Activated B cell treated with CpG ODN at 0.5 μM for 24 hours (primary cell): ENCODE results near the gene ZNF266. TPM values are rescaled to one million over a fixed set of nuclear protein-coding genes. Genes with fewer than 3 reads are reported as not detected.

ENCODE experiments used
- ATAC-seq: fragments of 200-7000 bp; cut with Tn5 transposase; one replicate; pipeline ENCODE4 v1.10.0; 2021; ENCODE audit warnings: low read depth, mild to moderate bottlenecking, moderate library complexity
- CTCF ChIA-PET: fragments of 350-600 bp; sonication (Branson Sonifier 250); formaldehyde crosslinking; loops from one replicate; lab custom pipeline; 2021; ENCODE audit warnings: antibody characterized with exemption; lab: Charles Lee
- POLR2A ChIA-PET: fragments of 350-600 bp; sonication (Branson Sonifier 250); formaldehyde crosslinking; loops from one replicate; lab custom pipeline; 2021; ENCODE audit warnings: antibody characterized with exemption; lab: Charles Lee
- DNase-seq: peaks from one replicate; pipeline ENCODE4 v3.0.0; 2022
- H3K27ac Mint-ChIP-seq: one replicate; pipeline ENCODE4 v1.8.0; 2020; ENCODE audit warnings: mixed read lengths
- H3K27me3 Mint-ChIP-seq: one replicate; pipeline ENCODE4 v1.8.0; 2021; ENCODE audit warnings: mixed read lengths
- H3K36me3 Mint-ChIP-seq: one replicate; pipeline ENCODE4 v1.8.0; 2021; ENCODE audit warnings: low read depth, mixed read lengths
- H3K4me1 Mint-ChIP-seq: one replicate; pipeline ENCODE4 v1.8.0; 2021; ENCODE audit warnings: mixed read lengths
- H3K4me3 Mint-ChIP-seq: one replicate; pipeline ENCODE4 v1.8.0; 2020; ENCODE audit warnings: mild to moderate bottlenecking, mixed read lengths
- H3K9me3 Mint-ChIP-seq: one replicate; pipeline ENCODE4 v1.8.0; 2020; ENCODE audit warnings: mixed read lengths
- intact Hi-C: fragments of 100-400 bp; cut with micrococcal nuclease; formaldehyde crosslinking; loops from one replicate; pipeline ENCODE4 v1.15.1; 2024
- total RNA-seq: library from RNA; stranded (reverse); gene quantifications from 2 replicates; pipeline ENCODE4 v1.2.3, GENCODE V29; 2022
- TF ChIP-seq, protein P1 (sequence below): fragments of 200-600 bp; IDR thresholded peaks from one replicate; pipeline ENCODE4 v1.8.0; 2022; ENCODE audit warnings: antibody characterized with exemption, mild to moderate bottlenecking

Gene ZNF266
- total RNA-seq, 1 donor from 2014 or later = 50.3 TPM

DNA sequence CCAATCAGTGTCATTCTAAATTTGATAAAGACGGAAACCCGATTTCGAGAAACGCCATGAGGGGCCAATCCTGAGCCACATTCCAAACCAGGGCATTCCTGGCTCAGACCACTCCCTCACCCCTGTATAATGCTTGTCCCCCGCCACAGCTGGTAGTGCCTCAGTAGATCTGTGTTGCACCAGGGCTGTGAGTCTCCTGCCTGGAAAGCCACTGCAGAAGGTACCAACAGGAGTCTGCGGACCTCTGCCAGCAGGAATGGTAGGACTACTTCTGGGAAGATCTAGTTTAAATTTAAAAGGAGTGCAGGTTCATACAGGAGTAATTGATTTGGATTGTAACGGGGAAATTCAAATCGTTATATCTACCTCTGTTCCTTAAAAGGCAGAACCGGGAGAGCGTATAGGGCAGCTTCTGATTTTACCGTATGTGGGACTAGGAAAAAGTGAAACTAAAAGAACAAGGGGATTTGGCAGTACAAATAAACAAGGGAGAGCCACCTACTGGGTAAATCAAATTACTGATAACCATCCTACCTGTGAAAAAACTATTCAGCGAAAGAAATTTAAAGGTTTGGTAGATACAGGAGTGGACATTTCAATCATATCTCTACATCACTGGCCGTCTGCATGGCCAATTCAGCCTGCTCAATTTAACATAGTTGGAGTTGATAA lies 20.8 kb upstream of the ZNF266 start:
- no peaks in the 10 kb centered on the region for H3K27me3 Mint-ChIP-seq
- H3K4me1 Mint-ChIP-seq = no peaks in the 10 kb centered on the region
- POLR2A ChIA-PET = no interaction called here
- CTCF ChIA-PET = no interaction called here
- H3K36me3 Mint-ChIP-seq = no peaks in the 10 kb centered on the region
- H3K4me3 Mint-ChIP-seq = no peak overlapping the region
- intact Hi-C loops = no loop called here
- peaks cover 57% of the 10 kb centered on the region for H3K9me3 Mint-ChIP-seq
- DNase-seq = no peak
- ATAC-seq = no peak
- TF ChIP-seq, protein P1, sequence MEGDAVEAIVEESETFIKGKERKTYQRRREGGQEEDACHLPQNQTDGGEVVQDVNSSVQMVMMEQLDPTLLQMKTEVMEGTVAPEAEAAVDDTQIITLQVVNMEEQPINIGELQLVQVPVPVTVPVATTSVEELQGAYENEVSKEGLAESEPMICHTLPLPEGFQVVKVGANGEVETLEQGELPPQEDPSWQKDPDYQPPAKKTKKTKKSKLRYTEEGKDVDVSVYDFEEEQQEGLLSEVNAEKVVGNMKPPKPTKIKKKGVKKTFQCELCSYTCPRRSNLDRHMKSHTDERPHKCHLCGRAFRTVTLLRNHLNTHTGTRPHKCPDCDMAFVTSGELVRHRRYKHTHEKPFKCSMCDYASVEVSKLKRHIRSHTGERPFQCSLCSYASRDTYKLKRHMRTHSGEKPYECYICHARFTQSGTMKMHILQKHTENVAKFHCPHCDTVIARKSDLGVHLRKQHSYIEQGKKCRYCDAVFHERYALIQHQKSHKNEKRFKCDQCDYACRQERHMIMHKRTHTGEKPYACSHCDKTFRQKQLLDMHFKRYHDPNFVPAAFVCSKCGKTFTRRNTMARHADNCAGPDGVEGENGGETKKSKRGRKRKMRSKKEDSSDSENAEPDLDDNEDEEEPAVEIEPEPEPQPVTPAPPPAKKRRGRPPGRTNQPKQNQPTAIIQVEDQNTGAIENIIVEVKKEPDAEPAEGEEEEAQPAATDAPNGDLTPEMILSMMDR = no peak
- no peak overlapping the region for H3K27ac Mint-ChIP-seq

DNA sequence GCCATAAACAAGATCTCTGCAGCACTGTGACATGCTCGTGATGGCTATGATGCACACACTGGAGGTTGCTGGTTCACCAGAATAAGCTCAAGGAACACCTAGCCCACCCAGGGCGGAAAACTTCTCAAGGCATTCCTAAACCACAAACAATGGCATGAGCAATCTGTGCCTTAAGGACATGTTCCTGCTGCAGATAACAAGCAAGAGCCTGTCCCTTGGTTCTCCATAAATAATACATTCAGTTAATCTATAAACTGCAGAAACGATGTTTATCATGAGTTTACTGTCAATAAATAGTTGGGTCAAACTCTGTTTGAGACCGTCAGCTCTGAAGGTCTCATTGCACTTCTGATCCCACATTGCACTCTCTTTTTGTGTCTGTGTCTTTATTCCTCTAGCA lies 18.6 kb upstream of the ZNF266 start:
- TF ChIP-seq, protein P1 = no peak
- H3K27ac Mint-ChIP-seq = no peak overlapping the region
- no peak for ATAC-seq
- CTCF ChIA-PET = no interaction called here
- DNase-seq = no peak
- H3K9me3 Mint-ChIP-seq = peaks cover 52% of the 10 kb centered on the region
- H3K4me1 Mint-ChIP-seq = no peaks in the 10 kb centered on the region
- H3K36me3 Mint-ChIP-seq = no peaks in the 10 kb centered on the region
- H3K27me3 Mint-ChIP-seq = no peaks in the 10 kb centered on the region
- intact Hi-C loops = no loop called here
- no peak overlapping the region for H3K4me3 Mint-ChIP-seq
- POLR2A ChIA-PET = no interaction called here

DNA sequence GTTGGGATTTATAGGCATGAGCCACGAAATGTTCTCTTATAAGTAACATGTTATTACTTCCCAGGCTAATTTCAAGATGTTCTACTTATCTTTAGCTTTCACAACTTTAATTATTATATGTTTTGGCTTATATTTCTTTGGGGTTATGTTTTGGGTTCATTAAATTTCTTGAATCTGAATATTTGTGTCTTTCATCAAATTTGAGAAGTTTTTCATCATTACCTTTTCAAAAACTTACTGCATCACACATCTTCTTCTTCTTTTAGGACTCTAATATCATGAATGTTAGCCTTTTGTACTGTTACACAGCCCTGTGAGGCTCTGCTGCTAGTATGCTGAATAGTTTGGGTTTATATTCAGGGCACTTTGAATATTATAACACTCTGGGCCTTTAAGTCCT lies 9.7 kb upstream of the ZNF266 start:
- ChIA-PET POLR2A (interaction anchor here (0.7 kb wide), 1 partner anchor 13 kb away, joined by 8 read pairs; no protein-coding TSS in a partner anchor), CTCF (no interaction called here)
- no peak overlapping the region for H3K4me3 Mint-ChIP-seq
- intact Hi-C loops = no loop called here
- DNase-seq (no peak), ATAC-seq (no peak)
- TF ChIP-seq, protein P1 = no peak
- H3K4me1 Mint-ChIP-seq = no peaks in the 10 kb centered on the region
- no peak overlapping the region for H3K27ac Mint-ChIP-seq
- no peaks in the 10 kb centered on the region for H3K27me3 Mint-ChIP-seq
- peaks cover 36% of the 10 kb centered on the region for H3K9me3 Mint-ChIP-seq
- peaks cover 14% of the 10 kb centered on the region for H3K36me3 Mint-ChIP-seq

DNA sequence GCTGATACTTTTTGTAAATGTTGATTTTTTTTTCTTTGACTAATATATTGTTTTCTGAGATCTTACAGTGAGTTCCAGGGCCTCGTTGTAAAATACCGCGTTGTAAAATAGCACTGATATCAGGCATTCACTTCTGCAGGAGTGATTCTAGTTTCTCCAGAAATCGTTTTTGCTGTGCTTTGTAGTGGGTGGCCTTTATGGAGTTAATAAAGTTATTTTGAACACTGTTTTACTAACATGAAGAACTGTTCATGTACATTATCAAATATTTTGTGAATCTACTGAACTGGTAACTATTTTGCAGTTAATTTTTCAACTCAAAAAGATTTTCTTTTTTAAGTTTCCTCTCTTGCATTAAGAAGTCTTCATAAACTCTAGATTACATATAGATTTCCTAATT lies 985 bp upstream of the ZNF266 start:
- ChIA-PET CTCF (interaction anchor here (1.6 kb wide), 1 partner anchor 228 kb away, joined by 3 read pairs; no protein-coding TSS in a partner anchor), POLR2A (interaction anchor here (1.4 to 1.6 kb wide), 3 partner anchors 113 to 332 kb away, joined by 5 to 10 read pairs (median 5); partner anchors contain the start of genes ZNF559, ZNF699 and ZNF846)
- DNase-seq (no peak), ATAC-seq (no peak)
- peak overlapping the region; percentile 92 for H3K4me3 Mint-ChIP-seq
- peaks cover 4% of the 10 kb centered on the region for H3K9me3 Mint-ChIP-seq
- peaks cover 38% of the 10 kb centered on the region for H3K4me1 Mint-ChIP-seq
- intact Hi-C loops = loop anchor here (5.0 kb wide), 4 partner anchors 101 to 604 kb away; partner anchors contain the start of genes MBD3L1, ZNF121, ZNF426 and ZNF558
- TF ChIP-seq, protein P1 = no peak
- peak overlapping the region; percentile 97 for H3K27ac Mint-ChIP-seq
- H3K36me3 Mint-ChIP-seq = peaks cover 32% of the 10 kb centered on the region
- H3K27me3 Mint-ChIP-seq = no peaks in the 10 kb centered on the region

DNA sequence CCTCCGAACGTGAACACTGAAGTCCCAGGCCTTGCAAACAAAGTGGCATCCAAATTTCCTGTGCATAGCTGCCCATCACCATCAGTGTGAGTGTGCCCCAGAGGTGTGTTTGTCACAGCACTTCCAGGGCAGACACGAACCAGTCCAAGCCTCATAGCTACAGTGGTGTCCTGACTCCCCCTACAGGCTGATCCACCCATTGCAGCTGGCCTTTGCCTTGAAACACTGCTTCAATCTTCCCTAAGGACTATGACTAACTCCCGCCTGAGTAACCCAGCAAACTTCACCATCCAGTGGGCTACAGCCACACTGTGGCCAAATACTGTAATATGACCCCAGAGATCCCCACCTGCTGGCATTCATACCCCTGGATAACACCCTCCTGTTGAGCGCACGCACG lies 3.9 kb downstream of the ZNF266 start:
- ATAC-seq = no peak
- Mint-ChIP-seq H3K36me3 (peaks cover 68% of the 10 kb centered on the region), H3K27me3 (no peaks in the 10 kb centered on the region), H3K4me3 (no peak overlapping the region), H3K9me3 (no peaks in the 10 kb centered on the region), H3K4me1 (peaks cover 39% of the 10 kb centered on the region), H3K27ac (no peak overlapping the region)
- intact Hi-C loops = no loop called here
- ChIA-PET CTCF (interaction anchor here (0.9 kb wide), 1 partner anchor 226 kb away, joined by 4 read pairs; no protein-coding TSS in a partner anchor), POLR2A (no interaction called here)
- TF ChIP-seq, protein P1 = no peak
- no peak for DNase-seq
